OCI-LY3 (cell line): Measurements from ENCODE around the gene OR56A1.

Source experiments
- CTCF ChIP-seq: fragments of 200-600, 300-600 bp; sonication (generic); IDR thresholded peaks from 2 replicates; pipeline ENCODE4 v1.5.1; 2014; ENCODE audit warnings: antibody characterized with exemption, low read length, low read depth
- EZH2phosphoT487 ChIP-seq: fragments of 200-600 bp; shearing (Covaris generic); IDR thresholded peaks from 2 replicates; pipeline ENCODE4 v1.6.1; 2018; ENCODE audit warnings: antibody characterized with exemption, mixed run types, low read depth

- TF ChIP-seq CTCF (no peak), EZH2phosphoT487 (no peak)
These were observed 24.2 kb downstream of the OR56A1 start for GRCh38 chr11:6006395-6006794.
